HG03558 (cell line): Measurements from ENCODE around the gene TRPM8.

Experiments used
- ATAC-seq: cut with Tn5 transposase; IDR thresholded peaks from one replicate; pipeline ENCODE4 v1.9.1; 2021; ENCODE audit warnings: moderate number of reproducible peaks; ENCODE audit not compliant: unreplicated experiment; ENCODE audit errors: extremely low read depth

The TRPM8 gene

DNA sequence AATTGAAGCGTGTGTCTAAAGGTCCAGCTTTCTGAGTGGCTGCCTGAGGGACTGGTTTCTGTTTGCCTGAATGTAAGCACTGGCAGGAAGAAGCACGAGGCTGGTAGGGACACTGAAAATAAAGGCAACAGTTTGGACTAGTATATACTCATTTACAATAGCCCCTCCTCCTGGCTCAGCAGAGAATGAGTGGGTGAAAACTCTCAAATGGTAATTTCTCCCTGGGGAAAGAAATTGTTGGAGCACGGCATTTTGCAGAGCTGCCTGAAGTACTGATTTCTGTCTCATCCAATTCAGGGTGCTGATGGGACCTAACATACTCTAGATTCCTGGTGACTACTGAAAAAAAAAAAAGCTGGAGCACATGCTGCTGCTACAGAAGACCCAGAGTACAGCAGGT lies 116.0 kb downstream of the TRPM8 start:
- ATAC-seq = no peak

GRCh38 chr2:234033885-234034284 lies 116.7 kb downstream of the TRPM8 start:
- no peak for ATAC-seq

DNA sequence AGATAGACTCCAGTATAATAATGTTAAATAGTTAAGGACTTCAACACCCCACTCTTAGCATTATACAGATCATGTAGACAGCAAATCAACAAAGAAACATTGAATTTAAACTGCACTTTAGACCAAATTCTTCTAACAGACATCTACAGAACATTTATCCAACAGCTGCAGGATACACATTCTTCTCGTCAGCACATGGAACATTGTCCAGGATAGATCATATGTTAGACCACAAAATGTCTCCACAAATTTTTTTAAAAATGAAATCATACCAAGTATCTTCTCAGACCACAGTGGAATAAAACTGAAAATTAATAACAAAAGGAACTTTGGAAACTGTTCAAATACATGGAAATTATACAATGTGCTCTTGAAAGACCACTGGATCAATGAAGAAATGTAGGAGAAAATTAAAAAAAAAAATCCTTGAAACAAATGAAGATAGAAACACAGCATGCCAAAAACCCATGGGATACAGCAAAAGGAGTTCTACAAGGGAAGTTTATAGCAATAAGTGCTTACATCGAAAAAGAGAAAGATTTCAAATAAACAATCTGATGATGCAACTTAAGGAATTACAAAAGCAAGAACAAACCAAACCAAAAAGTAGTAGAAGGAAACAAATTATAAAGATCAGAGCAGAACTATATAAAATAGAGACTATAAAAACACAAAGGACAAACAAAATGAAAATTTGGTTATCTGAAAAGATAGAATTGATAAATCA lies 121.1 kb downstream of the TRPM8 start:
- no peak for ATAC-seq

- ATAC-seq = no peak
Observed at GRCh38 chr2:234044157-234044556, 127.0 kb downstream of the TRPM8 start.

DNA sequence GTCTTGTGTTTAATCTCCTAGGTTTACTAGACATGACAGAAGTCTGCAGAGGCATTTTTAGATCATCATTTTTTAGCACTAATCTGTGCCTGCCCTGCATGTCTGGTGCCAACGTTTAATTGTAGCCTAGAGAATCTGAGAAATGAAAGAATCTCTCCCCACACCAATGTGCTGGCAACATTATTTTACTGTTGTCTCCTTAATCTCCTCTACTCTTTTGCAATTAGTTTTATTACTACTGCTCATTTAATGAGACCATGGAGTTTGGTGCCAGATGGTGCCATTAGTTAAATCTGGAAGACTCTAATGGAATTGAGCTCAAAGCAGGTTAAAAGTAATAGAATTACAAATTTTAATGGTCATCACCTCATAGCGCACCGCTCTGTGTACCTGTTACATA lies 129.3 kb downstream of the TRPM8 start:
- ATAC-seq = no peak

GRCh38 chr2:234047361-234047760 lies 130.2 kb downstream of the TRPM8 start:
- ATAC-seq = no peak

- ATAC-seq = no peak
Observed at GRCh38 chr2:234048049-234048448, 130.9 kb downstream of the TRPM8 start.

DNA sequence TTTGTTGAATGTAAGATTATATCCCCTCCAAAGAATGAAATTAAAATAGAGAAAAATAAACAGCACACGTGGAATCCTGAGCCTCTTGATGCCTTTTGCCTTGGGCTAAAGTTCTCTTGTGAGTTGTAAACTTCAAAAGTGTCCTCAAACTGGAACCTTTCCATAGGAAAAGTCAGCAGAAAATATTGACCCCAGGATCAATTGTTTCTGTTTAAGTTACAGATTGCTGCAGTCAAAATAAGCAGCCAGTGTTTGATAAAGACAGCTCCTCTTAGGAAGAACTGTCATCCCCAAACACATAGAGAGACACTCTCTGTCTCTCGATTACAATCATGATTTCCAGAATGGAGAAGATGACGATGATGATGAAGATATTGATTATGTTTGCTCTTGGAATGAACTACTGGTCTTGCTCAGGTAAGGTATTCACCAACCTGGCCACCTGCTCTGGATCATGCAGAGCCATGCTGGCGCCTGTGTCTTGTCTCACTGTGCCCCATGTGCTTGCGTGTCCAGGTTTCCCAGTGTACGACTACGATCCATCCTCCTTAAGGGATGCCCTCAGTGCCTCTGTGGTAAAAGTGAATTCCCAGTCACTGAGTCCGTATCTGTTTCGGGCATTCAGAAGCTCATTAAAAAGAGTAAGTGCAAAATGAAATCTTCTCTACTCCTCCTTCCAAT lies 133.4 kb downstream of the TRPM8 start, which contains the start of gene SPP2:
SPP2 (plus strand) TSS at position 248 of the 681 bp plus-strand sequence; CDS start at position 333, 85 bp downstream.
- ATAC-seq = no peak

- ATAC-seq = no peak
Observed at GRCh38 chr2:234051374-234052070, 134.3 kb downstream of the TRPM8 start.

DNA sequence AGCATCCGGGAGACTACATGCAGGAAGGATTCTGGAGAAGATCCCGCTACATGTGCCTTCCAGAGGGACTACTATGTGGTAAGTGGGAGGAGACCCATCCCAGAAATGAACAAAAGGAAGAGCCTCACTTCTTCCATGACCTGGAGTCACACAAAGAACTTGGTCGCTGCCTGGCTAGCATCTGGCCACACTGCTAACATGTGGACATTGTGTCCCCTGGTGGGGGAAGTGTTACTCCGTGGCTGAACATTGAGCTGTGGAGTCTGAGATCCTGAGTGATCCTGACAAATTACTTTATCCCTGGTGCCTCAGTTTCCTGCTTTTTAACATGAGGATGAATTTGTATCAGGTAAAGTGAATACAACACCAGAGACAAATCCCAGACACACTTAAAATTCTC lies 141.7 kb downstream of the TRPM8 start:
- no peak for ATAC-seq

- ATAC-seq = no peak
Observed at GRCh38 chr2:234060236-234060635, 143.1 kb downstream of the TRPM8 start.

DNA sequence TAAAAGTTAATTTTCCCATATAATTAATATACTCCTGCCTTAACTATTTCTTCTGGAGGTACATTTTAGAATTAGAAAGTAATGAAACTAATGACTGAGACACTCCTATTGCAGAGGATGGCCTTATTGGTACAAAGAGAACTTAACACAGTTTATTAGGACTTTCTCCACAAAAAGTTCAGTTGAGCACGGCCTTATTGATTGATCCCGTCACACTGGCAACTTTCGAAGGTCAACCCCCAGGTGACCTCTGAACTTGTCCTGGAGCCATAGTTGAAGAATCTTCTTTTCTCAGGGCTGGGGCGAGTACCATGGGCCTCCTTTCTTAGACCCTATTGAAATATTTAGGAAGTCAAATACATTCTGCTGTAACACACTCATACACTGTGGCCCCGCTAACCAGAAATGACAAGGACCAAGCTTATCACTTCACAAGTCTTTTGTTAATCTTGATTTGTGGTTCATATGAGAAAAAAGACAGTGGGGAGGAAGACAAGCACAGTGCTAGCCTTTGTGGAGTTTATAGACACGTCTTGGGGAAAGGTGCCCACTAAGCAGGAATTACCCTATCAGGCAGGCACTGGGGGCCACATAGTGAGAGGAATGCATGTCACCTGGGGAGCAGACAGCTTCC lies 144.6 kb downstream of the TRPM8 start:
- no peak for ATAC-seq

GRCh38 chr2:234066587-234066986 lies 149.4 kb downstream of the TRPM8 start:
- ATAC-seq = no peak
